HepG2 (cell line): Measurements from ENCODE around the gene LIPC. TPM values are rescaled to one million over a fixed set of nuclear protein-coding genes. Genes with fewer than 3 reads are reported as not detected.

Experiments
- ATAC-seq: fragments of 200-7000 bp; cut with Tn5 transposase; 3 replicates; pipeline ENCODE4 v1.9.1; 2020; ENCODE audit warnings: mild to moderate bottlenecking, moderate library complexity
- BruUV-seq: library from RNA; stranded (reverse); fragments of 400-500 nt; replicated peaks from 2 replicates; lab custom pipeline; 2021; lab: Mats Ljungman, UMichigan
- CTCF ChIA-PET: fragments of 300-600 bp; formaldehyde crosslinking; extraction: SDS; loops from one replicate; lab custom pipeline; 2021; ENCODE audit warnings: low total read pairs, inconsistent platforms, low intra/inter-chr PET ratio; lab: Yijun Ruan, JAX
- POLR2A ChIA-PET: fragments of 350-600 bp; sonication (Branson Sonifier 250); formaldehyde crosslinking; loops from one replicate; lab custom pipeline; 2020; ENCODE audit warnings: antibody characterized with exemption, inconsistent platforms; lab: Yijun Ruan, JAX
- DNase-seq: peaks from one replicate; pipeline ENCODE4 v3.0.0-alpha.2; 2015; ENCODE audit warnings: low spot score
- FAIRE-seq: peaks from 3 replicates; lab custom pipeline; 2011; peaks lifted over from hg19 to GRCh38; lab: Jason Lieb, UNC
- H2AFZ ChIP-seq: one replicate; pipeline ENCODE4 v1.6.1; 2011; ENCODE audit warnings: low read length, inconsistent platforms
- H3K27ac ChIP-seq: fragments of 300-600 bp; 3 replicates; pipeline ENCODE4 v1.8.0; 2011; ENCODE audit warnings: mixed run types, mild to moderate bottlenecking, mixed read lengths, low read length, inconsistent platforms; ENCODE audit not compliant: insufficient read depth; ENCODE audit errors: extremely low read length
- H3K27me3 ChIP-seq, 2 experiments: fragments of 200-600 bp in 1 of 2; 2 replicates in 1 of 2; 3 replicates in 1 of 2; pipeline versions ENCODE4 v1.6.0 to v1.8.0; 2011; ENCODE audit warnings: low read length in 2 of 2, mild to moderate bottlenecking in 2 of 2, moderate library complexity in 2 of 2, inconsistent platforms in 1 of 2; ENCODE audit not compliant: insufficient read depth in 2 of 2, control insufficient read depth in 1 of 2
- H3K36me3 ChIP-seq, 2 experiments: fragments of 200-600 bp in 1 of 2; replicated peaks in 1 of 2; 2 replicates in 1 of 2; 3 replicates in 1 of 2; pipeline versions ENCODE4 v1.5.1 to v1.8.0; 2011; ENCODE audit warnings: low read length in 2 of 2, inconsistent platforms in 1 of 2; ENCODE audit not compliant: insufficient read depth in 2 of 2, control insufficient read depth in 1 of 2
- H3K4me1 ChIP-seq: 2 replicates; pipeline ENCODE4 v1.5.1; 2012; ENCODE audit warnings: low read length, inconsistent platforms; ENCODE audit not compliant: insufficient read depth
- H3K4me2 ChIP-seq: 2 replicates; pipeline ENCODE4 v1.6.0; 2011; ENCODE audit warnings: low read depth, low read length, inconsistent platforms
- H3K4me3 ChIP-seq, 3 experiments: fragments of 200-600 bp in 1 of 3; sonication (generic), shearing (Covaris generic) in 1 of 3; replicated peaks in 1 of 3; 2 replicates each; pipeline ENCODE4 v1.5.1; 2011 to 2016; ENCODE audit warnings: low read length in 3 of 3, inconsistent platforms in 2 of 3, low read depth in 2 of 3, mild to moderate bottlenecking in 2 of 3, control low read depth in 1 of 3, mixed read lengths in 1 of 3; ENCODE audit not compliant: insufficient read depth in 1 of 3
- H3K79me2 ChIP-seq: one replicate; pipeline ENCODE4 v1.6.1; 2011; ENCODE audit warnings: low read length, inconsistent platforms; ENCODE audit not compliant: insufficient read depth
- H3K9ac ChIP-seq: 2 replicates; pipeline ENCODE4 v1.6.0; 2011; ENCODE audit warnings: mild to moderate bottlenecking, low read depth, low read length, inconsistent platforms; ENCODE audit not compliant: insufficient read depth
- H3K9me3 ChIP-seq: 2 replicates; pipeline ENCODE4 v1.5.1; 2012; ENCODE audit warnings: mild to moderate bottlenecking, low read length
- H4K20me1 ChIP-seq: 2 replicates; pipeline ENCODE4 v1.6.0; 2011; ENCODE audit warnings: inconsistent platforms, mild to moderate bottlenecking, low read length, moderate library complexity; ENCODE audit not compliant: insufficient read depth
- DNMT1 ChIP-seq: sonication (generic); formaldehyde crosslinking; IDR thresholded peaks from 2 replicates; pipeline ENCODE4 v1.5.1; 2020; ENCODE audit warnings: mild to moderate bottlenecking, missing genetic modification reagents
- EP300 ChIP-seq, 3 experiments: sonication (generic) in 1 of 3; formaldehyde crosslinking in 1 of 3; IDR thresholded peaks; 2 replicates each; pipeline versions ENCODE4 v1.5.1 to v1.6.1; 2011 to 2020; ENCODE audit warnings: low read depth in 2 of 3, low read length in 2 of 3, borderline replicate concordance in 1 of 3, improper control_type of control experiment in 1 of 3, mild to moderate bottlenecking in 1 of 3, missing genetic modification reagents in 1 of 3, moderate library complexity in 1 of 3
- GRHL1 ChIP-seq: sonication (generic); formaldehyde crosslinking; conservative IDR thresholded peaks from 2 replicates; pipeline ENCODE4 v1.8.0; 2022; ENCODE audit warnings: missing genetic modification reagents
- GTF3A ChIP-seq: sonication (generic); formaldehyde crosslinking; conservative IDR thresholded peaks from 2 replicates; pipeline ENCODE4 v1.4.0; 2020; ENCODE audit warnings: mild to moderate bottlenecking, missing genetic modification reagents
- HMG20A ChIP-seq: IDR thresholded peaks from 2 replicates; pipeline ENCODE4 v1.6.1; 2016; ENCODE audit warnings: borderline replicate concordance
- MAF1 ChIP-seq: sonication (generic); formaldehyde crosslinking; IDR thresholded peaks from 2 replicates; pipeline ENCODE4 v1.5.0; 2020; ENCODE audit warnings: missing genetic modification reagents, borderline replicate concordance
- NAIF1 ChIP-seq: sonication (generic); formaldehyde crosslinking; IDR thresholded peaks from 2 replicates; pipeline ENCODE4 v1.5.0; 2020; ENCODE audit warnings: mild to moderate bottlenecking, missing genetic modification reagents, borderline replicate concordance
- NCOA5 ChIP-seq: sonication (generic); formaldehyde crosslinking; IDR thresholded peaks from 2 replicates; pipeline ENCODE4 v1.4.0; 2020; ENCODE audit warnings: missing genetic modification reagents
- ZBTB2 ChIP-seq: sonication (generic); formaldehyde crosslinking; IDR thresholded peaks from 2 replicates; pipeline ENCODE4 v1.8.0; 2022; ENCODE audit warnings: low read depth, missing genetic modification reagents
- ZNF12 ChIP-seq: sonication (generic); formaldehyde crosslinking; IDR thresholded peaks from 2 replicates; pipeline ENCODE4 v1.5.0; 2020; ENCODE audit warnings: missing genetic modification reagents
- WGBS: methylation state at CpG from one replicate; pipeline ENCODE4 v1.1.6; 2017; ENCODE audit warnings: low lambda C conversion rate; 5-methylcytosine and 5-hydroxymethylcytosine counted together
- in situ Hi-C: cut with HindIII; loops from 2 replicates; pipeline ENCODE4 v1.10.0; 2017; ENCODE audit warnings: low pct_unique_long_range_greater_than_20kb; ENCODE audit not compliant: extremely low pct_ligation_motif_present
- intact Hi-C: fragments of 100-400 bp; cut with micrococcal nuclease; formaldehyde crosslinking; loops from one replicate; pipeline ENCODE4 v1.10.0; 2022; ENCODE audit not compliant: unreplicated experiment
- polyA plus RNA-seq, 8 experiments: library from polyadenylated mRNA; depleted of rRNA in 3 of 8; stranded (reverse) in 7 of 8; unstranded in 1 of 8; fragments of >200 nt; fragmentation: Illumina TruSeq in 4 of 8; extraction: Trizol in 4 of 8; gene quantifications; 2 replicates each; pipeline versions ENCODE4 v1.2.1 to v1.2.3, GENCODE V29; 2011 to 2016; ENCODE audit warnings: low read depth in 4 of 8, missing spikeins in 1 of 8, mixed read lengths in 1 of 8; ENCODE audit not compliant: insufficient read depth in 1 of 8
- total RNA-seq, 5 experiments: library from RNA; depleted of rRNA; stranded (reverse); fragments of >200 nt; fragmentation: Illumina TruSeq; extraction: Trizol; gene quantifications; 2 replicates each; pipeline ENCODE4 v1.2.3, GENCODE V29; 2016; ENCODE audit warnings: low read depth in 1 of 5

The LIPC gene
- total and polyA plus RNA-seq, 2 of the 13 experiments (the other 11 are each of a cell fraction or from before 2014, with no cell fraction given), result 26.0 to 38.0 TPM

GRCh38 chr15:58484791-58485600 lies 53.2 kb downstream of the LIPC start:
- TF ChIP-seq GTF3A (CRISPR knock-in tag), result no peak
- TF ChIP-seq GRHL1 (CRISPR knock-in tag), result no peak
- TF ChIP-seq NCOA5 (CRISPR knock-in tag), result no peak
- no peak for TF ChIP-seq HMG20A (CRISPR knock-in tag)
- no peak for TF ChIP-seq NAIF1
- no peak for TF ChIP-seq MAF1
- TF ChIP-seq EP300 (IDR thresholded peaks at IDR 0.05; ENCODE audit: low read depth in 2 of 2, low read length in 2 of 2), result no peak
- TF ChIP-seq EP300 (CRISPR knock-in tag; IDR thresholded peaks at IDR 0.05; ENCODE audit: borderline replicate concordance), result no peak
- TF ChIP-seq DNMT1, result no peak
- no peak for TF ChIP-seq ZBTB2 (CRISPR knock-in tag)
- no peak for TF ChIP-seq ZNF12
- CTCF ChIA-PET, result no interaction called here
- 86% methylated on average over 12 of the region's 13 CpGs for WGBS
- Histone ChIP-seq H3K79me2 (no peaks in the 10 kb centered on the region), H4K20me1 (no peaks in the 10 kb centered on the region), H3K4me2 (no peak overlapping the region), H3K27ac (no peak overlapping the region), H3K9me3 (peaks cover 6% of the 10 kb centered on the region; the same call in 1 of the 2 replicates), H3K4me1 (peaks cover 6% of the 10 kb centered on the region; the same call in 1 of the 2 replicates), H3K4me3 (no peak overlapping the region), H2AFZ (no peak overlapping the region), H3K27me3 (no peaks in the 10 kb centered on the region), H3K36me3 (no peaks in the 10 kb centered on the region), H3K9ac (no peak overlapping the region)
- in situ Hi-C loops (no loop called here), intact Hi-C loops (no loop called here)
- DNase-seq (no peak), FAIRE-seq (no peak), ATAC-seq (no peak)
- POLR2A ChIA-PET, result no interaction called here
- no TSS peak for BruUV-seq
